Measurements from ENCODE around the gene HCFC1. TPM values are rescaled to one million over a fixed set of nuclear protein-coding genes. Genes with fewer than 3 reads are reported as not detected.

The HCFC1 gene
- total RNA-seq, 1 experiment from 2014 or later, result 95.6 TPM

DNA sequence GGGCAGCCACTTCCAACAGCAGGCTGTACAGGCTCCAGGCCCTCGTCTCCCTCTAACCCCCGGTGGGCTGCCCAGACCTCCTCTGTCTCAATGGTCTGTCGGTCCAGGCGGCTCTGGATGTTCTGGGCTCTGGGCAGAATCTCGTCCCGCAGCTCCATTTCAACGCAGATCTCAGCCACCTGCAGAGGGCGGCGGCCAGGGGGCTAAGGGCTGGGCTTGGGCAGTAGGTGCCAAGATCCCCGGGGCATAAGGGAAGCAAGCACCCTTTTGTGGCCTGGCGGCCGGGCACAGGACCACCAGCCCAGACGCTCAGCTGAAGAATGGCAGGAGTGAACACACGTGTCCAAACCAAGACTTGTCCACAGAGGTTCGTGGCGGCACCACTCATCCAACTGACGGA lies 57.9 kb downstream of the HCFC1 start:
- Mint-ChIP-seq H3K4me3 (ENCODE audit: unreplicated experiment) (no peak overlapping the region), H3K27me3 (ENCODE audit: insufficient read depth, unreplicated experiment) (no peaks in the 10 kb centered on the region), H3K9me3 (ENCODE audit: unreplicated experiment) (no peaks in the 10 kb centered on the region), H3K27ac (ENCODE audit: unreplicated experiment) (no peak overlapping the region), H3K36me3 (ENCODE audit: insufficient read depth, unreplicated experiment) (no peaks in the 10 kb centered on the region), H3K4me1 (ENCODE audit: low read depth, unreplicated experiment) (no peaks in the 10 kb centered on the region)
- intact Hi-C loops (cut with micrococcal nuclease; ENCODE audit: unreplicated experiment), result no loop called here
- Histone ChIP-seq H3K27me3 (replicated peaks; ENCODE audit: control insufficient read depth, insufficient read depth, low read length) (no peaks in the 10 kb centered on the region), H3K9me3 (no peaks in the 10 kb centered on the region), H3K36me3 (ENCODE audit: control insufficient read depth, insufficient read depth, low read length) (no peaks in the 10 kb centered on the region), H3K4me3 (ENCODE audit: low read depth, low read length) (no peak overlapping the region), H3K4me1 (no peaks in the 10 kb centered on the region)
- no peak for DNase-seq
- TF ChIP-seq, protein P1, sequence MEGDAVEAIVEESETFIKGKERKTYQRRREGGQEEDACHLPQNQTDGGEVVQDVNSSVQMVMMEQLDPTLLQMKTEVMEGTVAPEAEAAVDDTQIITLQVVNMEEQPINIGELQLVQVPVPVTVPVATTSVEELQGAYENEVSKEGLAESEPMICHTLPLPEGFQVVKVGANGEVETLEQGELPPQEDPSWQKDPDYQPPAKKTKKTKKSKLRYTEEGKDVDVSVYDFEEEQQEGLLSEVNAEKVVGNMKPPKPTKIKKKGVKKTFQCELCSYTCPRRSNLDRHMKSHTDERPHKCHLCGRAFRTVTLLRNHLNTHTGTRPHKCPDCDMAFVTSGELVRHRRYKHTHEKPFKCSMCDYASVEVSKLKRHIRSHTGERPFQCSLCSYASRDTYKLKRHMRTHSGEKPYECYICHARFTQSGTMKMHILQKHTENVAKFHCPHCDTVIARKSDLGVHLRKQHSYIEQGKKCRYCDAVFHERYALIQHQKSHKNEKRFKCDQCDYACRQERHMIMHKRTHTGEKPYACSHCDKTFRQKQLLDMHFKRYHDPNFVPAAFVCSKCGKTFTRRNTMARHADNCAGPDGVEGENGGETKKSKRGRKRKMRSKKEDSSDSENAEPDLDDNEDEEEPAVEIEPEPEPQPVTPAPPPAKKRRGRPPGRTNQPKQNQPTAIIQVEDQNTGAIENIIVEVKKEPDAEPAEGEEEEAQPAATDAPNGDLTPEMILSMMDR (IDR thresholded peaks at IDR 0.05; ENCODE audit: insufficient read depth in 1 of 2, low read depth in 1 of 2, low read length in 1 of 2, severe bottlenecking in 1 of 2, unreplicated experiment in 1 of 2), result no peak
- POLR2A ChIA-PET, result no interaction called here
- no TSS peak for BruUV-seq (replicated peaks)
- CTCF ChIA-PET, result no interaction called here

DNA sequence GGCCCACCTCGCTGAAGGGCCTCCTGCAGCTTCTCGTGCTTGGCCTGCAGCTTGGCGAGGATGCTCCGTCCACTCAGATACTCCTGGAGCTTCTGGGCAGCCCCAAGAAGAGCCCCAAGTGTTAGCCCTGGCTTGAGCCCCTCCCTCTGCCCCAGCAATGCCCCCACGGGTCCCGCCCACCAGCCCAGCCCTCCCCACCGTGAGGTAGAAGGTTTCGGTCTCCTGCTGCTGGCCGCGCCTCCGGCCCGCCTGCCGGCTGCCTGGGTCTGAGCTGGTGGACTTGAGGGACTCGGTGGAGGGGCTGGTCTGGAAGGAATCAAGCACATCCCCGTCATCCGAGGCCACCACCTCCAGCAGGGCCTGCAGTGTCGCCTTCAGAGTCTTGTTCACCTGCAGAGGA lies 58.4 kb downstream of the HCFC1 start:
- DNase-seq, result no peak
- H3K4me1 Mint-ChIP-seq (ENCODE audit: low read depth, unreplicated experiment), result no peaks in the 10 kb centered on the region
- no peaks in the 10 kb centered on the region for H3K9me3 ChIP-seq
- H3K36me3 ChIP-seq (ENCODE audit: control insufficient read depth, insufficient read depth, low read length), result no peaks in the 10 kb centered on the region
- H3K27me3 Mint-ChIP-seq (ENCODE audit: insufficient read depth, unreplicated experiment), result no peaks in the 10 kb centered on the region
- ChIA-PET CTCF (no interaction called here), POLR2A (no interaction called here)
- TF ChIP-seq, protein P1 (IDR thresholded peaks at IDR 0.05; ENCODE audit: insufficient read depth in 1 of 2, low read depth in 1 of 2, low read length in 1 of 2, severe bottlenecking in 1 of 2, unreplicated experiment in 1 of 2), result no peak
- no TSS peak for BruUV-seq (replicated peaks)
- no peak overlapping the region for H3K4me3 Mint-ChIP-seq (ENCODE audit: unreplicated experiment)
- intact Hi-C loops (cut with micrococcal nuclease; ENCODE audit: unreplicated experiment), result no loop called here
- no peaks in the 10 kb centered on the region for H3K27me3 ChIP-seq (replicated peaks; ENCODE audit: control insufficient read depth, insufficient read depth, low read length)
- no peak overlapping the region for H3K4me3 ChIP-seq (ENCODE audit: low read depth, low read length)
- H3K4me1 ChIP-seq, result no peaks in the 10 kb centered on the region
- H3K27ac Mint-ChIP-seq (ENCODE audit: unreplicated experiment), result no peak overlapping the region
- H3K9me3 Mint-ChIP-seq (ENCODE audit: unreplicated experiment), result no peaks in the 10 kb centered on the region
- H3K36me3 Mint-ChIP-seq (ENCODE audit: insufficient read depth, unreplicated experiment), result no peaks in the 10 kb centered on the region

DNA sequence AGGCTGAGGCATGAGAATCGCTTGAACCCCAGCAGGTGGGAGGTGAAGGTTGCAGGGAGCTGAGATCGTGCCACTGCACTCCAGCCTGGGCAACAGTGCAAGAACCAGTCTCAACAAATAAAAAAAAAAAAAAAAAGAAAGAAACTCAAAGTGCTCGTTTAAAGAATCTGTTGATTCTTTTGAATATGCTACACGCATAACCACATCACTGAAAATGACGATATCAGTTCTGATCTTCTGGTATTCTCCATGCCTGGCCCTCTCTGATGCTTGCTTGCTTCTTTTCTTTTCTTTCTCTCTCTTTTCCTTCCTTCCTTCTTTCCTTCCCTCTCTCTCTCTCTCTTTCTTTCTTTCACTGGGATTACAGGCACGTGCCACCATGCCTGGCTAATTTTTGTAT lies 59.8 kb downstream of the HCFC1 start:
- Mint-ChIP-seq H3K4me1 (ENCODE audit: low read depth, unreplicated experiment) (no peaks in the 10 kb centered on the region), H3K27me3 (ENCODE audit: insufficient read depth, unreplicated experiment) (no peaks in the 10 kb centered on the region), H3K27ac (ENCODE audit: unreplicated experiment) (no peak overlapping the region), H3K9me3 (ENCODE audit: unreplicated experiment) (no peaks in the 10 kb centered on the region), H3K36me3 (ENCODE audit: insufficient read depth, unreplicated experiment) (no peaks in the 10 kb centered on the region), H3K4me3 (ENCODE audit: unreplicated experiment) (no peak overlapping the region)
- CTCF ChIA-PET, result interaction anchor here (0.7 to 1.2 kb wide), 2 partner anchors 13 to 35 kb away, joined by 6 read pairs; no protein-coding TSS in a partner anchor
- Histone ChIP-seq H3K9me3 (no peaks in the 10 kb centered on the region), H3K4me3 (ENCODE audit: low read depth, low read length) (no peak overlapping the region), H3K27me3 (replicated peaks; ENCODE audit: control insufficient read depth, insufficient read depth, low read length) (no peaks in the 10 kb centered on the region), H3K36me3 (ENCODE audit: control insufficient read depth, insufficient read depth, low read length) (no peaks in the 10 kb centered on the region), H3K4me1 (no peaks in the 10 kb centered on the region)
- BruUV-seq (replicated peaks), result no TSS peak
- no peak for DNase-seq
- intact Hi-C loops (cut with micrococcal nuclease; ENCODE audit: unreplicated experiment), result no loop called here
- POLR2A ChIA-PET, result no interaction called here
- TF ChIP-seq, protein P1 (IDR thresholded peaks at IDR 0.05; ENCODE audit: insufficient read depth in 1 of 2, low read depth in 1 of 2, low read length in 1 of 2, severe bottlenecking in 1 of 2, unreplicated experiment in 1 of 2), result no peak
